ENCODE data around the gene HSD3B7. TPM values are rescaled to one million over a fixed set of nuclear protein-coding genes. Genes with fewer than 3 reads are reported as not detected.

Gene HSD3B7
- total RNA-seq (2012; rRNA removed) = 9.4 and 11.3 TPM in 2 replicates
- polyA plus RNA-seq (2012; rRNA removed) = 8.5 and 9.3 TPM in 2 replicates
- polyA plus RNA-seq (2012; cell fraction: cytosol; rRNA removed) = 9.7 and 12.6 TPM in 2 replicates
- 10.7 and 21.0 TPM in 2 replicates for polyA plus RNA-seq (2012; cell fraction: nucleus; rRNA removed; ENCODE audit: low replicate concordance)
- percentile 31 among the genes with signal in this experiment for Bru-seq, nascent RNA
- BruChase-seq, experiment 1, labeled RNA remaining after a 6-hour chase = percentile 48 among the genes with signal in this experiment
- percentile 39 among the genes with signal in this experiment for BruChase-seq, experiment 2, labeled RNA remaining after a 2-hour chase
- long read RNA-seq, transcript HSD3B7-202 (7 exons, 2,172 nt) = major isoform, 8 of 19 reads
- long read RNA-seq, partial matches to known transcripts = 5 of 19 reads
- long read RNA-seq, other reads (novel, unspliced or antisense) = 6 of 19 reads

GRCh38 chr16:30984669-30985400 is at the start of gene HSD3B7:
Gene HSD3B7 (plus strand): TSS chr16:30985207. CDS start chr16:30985659, 452 bp downstream.
- H3K4ac ChIP-seq (ENCODE audit: low read depth, low read length) = peak within 1 kb of the TSS; percentile 94
- CTCF ChIA-PET = interaction anchor here (0.5 to 1.0 kb wide), 4 partner anchors 14 to 158 kb away, joined by 3 to 4 read pairs (median 3); no protein-coding TSS in a partner anchor
- H3K23ac ChIP-seq (ENCODE audit: low read depth, low read length) = peak within 1 kb of the TSS; percentile 80; the same call in 1 of the 2 replicates
- ATAC-seq (ENCODE audit: low read depth) = peak; percentile 94
- H2BK5ac ChIP-seq (ENCODE audit: low read depth, low read length, poor library complexity, severe bottlenecking) = peak within 1 kb of the TSS; percentile 63
- no peak within 1 kb of the TSS for H3K56ac ChIP-seq (ENCODE audit: extremely low read depth, insufficient read depth, low read length)
- H3K27ac ChIP-seq (ENCODE audit: insufficient read depth, low read length) = peak within 1 kb of the TSS; percentile 40
- POLR2A ChIA-PET (ENCODE audit: unreplicated experiment) = interaction anchor here (1.0 to 1.6 kb wide), 2 partner anchors 89 to 157 kb away, joined by 3 to 6 read pairs; partner anchors contain the start of genes ZNF646 and ZNF668
- DNase-seq = peak; percentile 68
- H2BK120ac ChIP-seq (ENCODE audit: low read depth, low read length) = peak within 1 kb of the TSS; percentile 32; the same call in 1 of the 2 replicates
- H3K4me3 ChIP-seq (ENCODE audit: insufficient read depth, low read depth, low read length) = peak within 1 kb of the TSS; percentile 47
- H2BK15ac ChIP-seq (ENCODE audit: low read depth, low read length) = peak within 1 kb of the TSS; percentile 58; the same call in 1 of the 3 replicates
- in situ Hi-C loops (cut with MboI; ENCODE audit: low sequenced_read_pairs) = loop anchor here (10.0 to 25.0 kb wide), 3 partner anchors 100 to 880 kb away; partner anchors contain the start of gene PRSS53
- 17 to 100% methylated on average over 2 to 9 of the region's 24 CpGs for WGBS, 2 experiments (ENCODE audit: extremely low coverage in 2 of 2, insufficient read length in 1 of 2)
- H4K20me1 ChIP-seq (ENCODE audit: insufficient read depth, low read length) = no peaks in the 10 kb centered on the region
- peaks cover 0 to 16% of the 10 kb centered on the region in 2 experiments; a peak in 2 of 4 replicates for H3K79me1 ChIP-seq (ENCODE audit: low read depth in 1 of 2, low read length in 2 of 2)
- H3K18ac ChIP-seq (ENCODE audit: low read depth, low read length) = peak within 1 kb of the TSS; percentile 29
- peak within 1 kb of the TSS; percentile 75 to 98 for H4K8ac ChIP-seq (ENCODE audit: low read depth in 2 of 2, low read length in 2 of 2)
- BruUV-seq (replicated peaks) = no TSS peak
- H4K91ac ChIP-seq (ENCODE audit: insufficient read depth, low read depth, low read length) = peak within 1 kb of the TSS; percentile 94
- peak within 1 kb of the TSS; percentile 98 for H2AK9ac ChIP-seq (replicated peaks; ENCODE audit: low read depth, low read length, poor library complexity)
- no peaks in the 10 kb centered on the region; the same call in none of the 2 replicates for H3K9me1 ChIP-seq (ENCODE audit: insufficient read depth, low read length)
- peaks cover 32% of the 10 kb centered on the region for H3K36me3 ChIP-seq (ENCODE audit: control insufficient read depth, insufficient read depth, low read length)
- H3K4me1 ChIP-seq (ENCODE audit: control insufficient read depth, insufficient read depth, low read length) = peaks cover 8% of the 10 kb centered on the region
- H4K5ac ChIP-seq (ENCODE audit: low read depth, low read length) = peak within 1 kb of the TSS; percentile 80
- H3K9ac ChIP-seq (ENCODE audit: low read depth, low read length) = peak within 1 kb of the TSS; percentile 56
- 0 out of 2 replicates have a peak within 1 kb of the TSS, but pooled peaks have one; percentile 1 for H2BK20ac ChIP-seq (ENCODE audit: low read depth, low read length)
- peak within 1 kb of the TSS; percentile 93 for H2AFZ ChIP-seq (replicated peaks; ENCODE audit: low read length, poor library complexity)
- peak within 1 kb of the TSS; percentile 78 for H2AK5ac ChIP-seq (ENCODE audit: low read depth, low read length)
- intact Hi-C loops (cut with micrococcal nuclease) = loop anchor here (1.0 to 2.0 kb wide), 4 partner anchors 48 to 157 kb away; partner anchors contain the start of genes STX4, VKORC1, ZNF646 and ZNF668
- H3K4me2 ChIP-seq (ENCODE audit: low read depth, low read length) = peak within 1 kb of the TSS; percentile 85
- H3K27me3 ChIP-seq (ENCODE audit: control insufficient read depth, insufficient read depth, low read length) = no peaks in the 10 kb centered on the region
- no peaks in the 10 kb centered on the region for H3K9me3 ChIP-seq (ENCODE audit: control insufficient read depth, insufficient read depth, low read length)
- dilution Hi-C loops (cut with HindIII; ENCODE audit: low sequenced_read_pairs, unreplicated experiment) = no loop called here
- peak within 1 kb of the TSS; percentile 91; the same call in 1 of the 2 replicates for H3K14ac ChIP-seq (replicated peaks; ENCODE audit: low read depth, low read length)
- TF ChIP-seq NFE2L2 (IDR thresholded peaks at IDR 0.05; ENCODE audit: low read depth, low read length) (no peak), BHLHE40 (IDR thresholded peaks at IDR 0.05; ENCODE audit: low read depth, low read length) (no peak), RFX5 (IDR thresholded peaks at IDR 0.05; ENCODE audit: low read depth, low read length) (no peak), RCOR1 (IDR thresholded peaks at IDR 0.05; ENCODE audit: insufficient replicate concordance, low read length) (no peak), MAZ (IDR thresholded peaks at IDR 0.05; ENCODE audit: borderline replicate concordance, low read depth, low read length) (peak; percentile 94), FOS (IDR thresholded peaks at IDR 0.05; ENCODE audit: low read depth, low read length) (no peak), RAD21 (IDR thresholded peaks at IDR 0.05; ENCODE audit: low read length) (peak; percentile 89), POLR2A (IDR thresholded peaks at IDR 0.05; ENCODE audit: low read depth, low read length) (peak; percentile 36; the same call in 1 of the 2 replicates), CEBPB (IDR thresholded peaks at IDR 0.05; ENCODE audit: low read depth, low read length) (no peak), MAFK (IDR thresholded peaks at IDR 0.05; ENCODE audit: low read depth, low read length) (no peak), CHD1 (IDR thresholded peaks at IDR 0.05; ENCODE audit: low read depth, low read length) (no peak), SMC3 (IDR thresholded peaks at IDR 0.05; ENCODE audit: low read depth, low read length) (peak; percentile 99)
- TF ChIP-seq, protein P1, sequence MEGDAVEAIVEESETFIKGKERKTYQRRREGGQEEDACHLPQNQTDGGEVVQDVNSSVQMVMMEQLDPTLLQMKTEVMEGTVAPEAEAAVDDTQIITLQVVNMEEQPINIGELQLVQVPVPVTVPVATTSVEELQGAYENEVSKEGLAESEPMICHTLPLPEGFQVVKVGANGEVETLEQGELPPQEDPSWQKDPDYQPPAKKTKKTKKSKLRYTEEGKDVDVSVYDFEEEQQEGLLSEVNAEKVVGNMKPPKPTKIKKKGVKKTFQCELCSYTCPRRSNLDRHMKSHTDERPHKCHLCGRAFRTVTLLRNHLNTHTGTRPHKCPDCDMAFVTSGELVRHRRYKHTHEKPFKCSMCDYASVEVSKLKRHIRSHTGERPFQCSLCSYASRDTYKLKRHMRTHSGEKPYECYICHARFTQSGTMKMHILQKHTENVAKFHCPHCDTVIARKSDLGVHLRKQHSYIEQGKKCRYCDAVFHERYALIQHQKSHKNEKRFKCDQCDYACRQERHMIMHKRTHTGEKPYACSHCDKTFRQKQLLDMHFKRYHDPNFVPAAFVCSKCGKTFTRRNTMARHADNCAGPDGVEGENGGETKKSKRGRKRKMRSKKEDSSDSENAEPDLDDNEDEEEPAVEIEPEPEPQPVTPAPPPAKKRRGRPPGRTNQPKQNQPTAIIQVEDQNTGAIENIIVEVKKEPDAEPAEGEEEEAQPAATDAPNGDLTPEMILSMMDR (conservative IDR thresholded peaks at IDR 0.05; ENCODE audit: low read depth, low read length) = peak; percentile 91
